ENCODE data around the gene ITPR1.
"Not testable (repeated sequence)": the region's sequence is repeated elsewhere in the genome, so short reads cannot be mapped to it uniquely, and the experiment has no call there.

ITPR1 gene

DNA sequence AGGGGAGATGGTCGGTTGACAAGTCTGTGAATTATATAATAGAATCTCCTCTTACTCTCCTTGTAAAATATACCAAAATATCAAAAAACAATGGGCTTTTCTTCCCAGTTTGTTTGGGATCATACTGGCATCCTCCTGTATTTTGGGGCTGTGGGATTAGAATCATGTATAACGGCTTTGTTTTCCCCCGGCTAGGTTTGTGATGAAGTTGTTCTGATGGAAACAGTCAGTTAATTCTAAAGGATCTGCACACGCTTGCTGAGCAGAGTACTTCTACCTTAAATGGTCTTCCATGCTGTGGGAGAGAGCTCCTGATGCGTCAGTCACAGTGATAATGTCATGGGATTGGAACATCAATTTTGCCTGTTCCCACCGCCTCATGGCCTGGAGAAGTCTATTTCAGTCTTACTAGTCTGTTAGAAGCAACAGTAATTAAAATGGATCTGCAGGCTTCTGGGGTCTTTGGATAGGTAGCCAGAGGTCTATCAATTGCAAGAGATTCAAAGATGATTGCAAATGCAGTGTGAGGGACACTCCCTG, 81.3 kb downstream of the ITPR1 start:
- no peak for DNase-seq

DNA sequence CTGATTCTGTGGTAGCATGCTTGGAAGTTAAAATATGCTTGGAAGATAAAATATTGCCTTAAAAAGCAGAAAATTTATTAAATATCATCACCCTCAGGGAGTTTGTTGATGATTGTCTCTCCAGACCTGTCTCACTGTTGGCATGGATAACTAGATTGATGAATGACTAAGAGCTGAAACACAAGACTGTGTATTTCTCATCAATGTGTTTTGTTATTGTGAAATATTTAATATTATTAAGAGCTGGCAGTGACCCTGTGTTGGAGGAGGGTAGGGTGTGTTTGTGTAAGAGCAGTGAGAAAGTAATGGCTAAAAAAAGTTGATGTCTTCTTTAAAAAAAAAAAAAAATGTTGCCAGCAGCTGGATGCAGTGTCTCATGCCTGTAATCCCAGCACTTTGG, 82.2 kb downstream of the ITPR1 start:
- DNase-seq, result no peak

GRCh38 chr3:4577721-4578120, 84.6 kb downstream of the ITPR1 start:
- DNase-seq, result no peak

GRCh38 chr3:4580346-4581123, 87.4 kb downstream of the ITPR1 start:
- DNase-seq, result no peak

GRCh38 chr3:4581124-4581424, 87.9 kb downstream of the ITPR1 start:
- no peak for DNase-seq

DNA sequence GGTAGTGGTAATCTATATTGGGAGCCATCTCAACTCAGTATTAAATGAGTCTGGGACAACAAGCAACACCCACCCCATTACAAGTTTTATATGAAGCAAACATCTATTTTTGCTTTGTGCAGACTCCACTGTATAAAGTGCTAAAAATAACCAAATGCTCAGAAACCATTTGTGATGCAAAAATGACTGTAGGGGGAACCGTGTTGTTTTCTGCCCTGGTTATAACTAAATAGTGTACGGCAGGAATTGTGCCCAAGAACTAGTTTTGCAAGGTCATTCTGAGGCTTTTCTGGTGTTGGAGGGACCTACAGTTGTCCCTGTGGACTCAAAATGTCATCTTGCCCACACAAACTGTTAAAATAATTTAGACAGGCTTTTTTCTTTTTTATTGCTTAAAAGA, 88.3 kb downstream of the ITPR1 start:
- DNase-seq, result no peak

- DNase-seq, result no peak
Observed at GRCh38 chr3:4581920-4582611, 88.9 kb downstream of the ITPR1 start.

DNA sequence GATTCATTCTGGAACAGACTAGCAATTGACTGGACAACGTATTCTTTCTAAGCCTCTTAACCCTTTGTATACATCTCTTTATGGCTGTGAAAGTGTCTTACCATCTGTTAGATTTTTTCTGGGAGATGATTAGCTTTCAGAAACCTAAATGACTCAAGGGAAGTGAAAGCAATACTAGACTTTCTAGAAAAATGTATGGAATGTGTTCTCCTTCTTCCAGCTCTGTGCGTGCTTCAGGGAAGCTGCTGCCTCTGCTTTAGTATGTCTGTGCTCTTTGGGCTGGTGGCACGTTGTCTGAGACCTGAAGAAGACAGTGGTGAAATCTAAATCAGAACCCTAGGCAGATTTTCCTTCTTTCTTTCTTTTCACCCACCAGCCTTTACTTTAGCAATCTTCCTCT, 89.5 kb downstream of the ITPR1 start:
- no peak for DNase-seq

- DNase-seq, result no peak
Observed at GRCh38 chr3:4583416-4583815, 90.3 kb downstream of the ITPR1 start.

GRCh38 chr3:4584456-4585249, 91.5 kb downstream of the ITPR1 start:
- peak; percentile 60 for DNase-seq

- no peak for DNase-seq
Observed at GRCh38 chr3:4586381-4586780, 93.2 kb downstream of the ITPR1 start.

DNA sequence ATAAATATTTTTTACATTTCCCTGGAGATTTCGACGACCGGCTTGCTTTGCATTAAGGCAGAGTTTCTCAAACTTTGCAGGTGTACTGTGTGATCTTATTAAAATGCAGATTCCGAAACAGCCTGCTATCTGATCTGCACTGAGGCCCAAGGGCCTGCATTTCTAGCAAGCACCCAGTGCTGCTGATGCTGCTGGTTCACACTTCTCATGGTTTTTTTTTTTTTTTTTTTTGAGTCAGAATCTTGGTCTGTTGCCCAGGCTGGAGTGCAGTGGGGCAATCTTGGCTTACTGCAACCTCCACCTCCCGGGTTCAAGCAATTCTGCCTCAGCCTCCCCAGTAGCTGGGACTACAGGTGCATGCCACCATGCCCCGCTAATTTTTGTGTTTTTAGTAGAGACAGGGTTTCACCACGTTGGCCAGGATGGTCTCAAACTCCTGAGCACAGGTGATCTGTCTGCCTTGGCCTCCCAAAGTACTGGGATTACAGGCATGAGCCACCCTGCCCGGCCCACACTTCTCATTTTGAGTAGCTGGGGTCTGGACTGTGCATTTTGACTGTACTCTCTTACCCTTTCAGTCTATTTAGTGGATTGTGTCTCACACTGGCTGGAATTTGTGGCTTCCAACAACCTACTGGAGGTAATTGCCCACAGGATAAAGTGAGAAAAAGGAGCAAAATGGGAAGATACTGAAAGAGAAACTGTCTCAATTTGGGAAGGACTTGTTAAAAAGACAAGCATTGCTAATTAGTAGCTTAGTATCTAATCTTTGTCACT, 94.1 kb downstream of the ITPR1 start:
- no peak for DNase-seq

DNA sequence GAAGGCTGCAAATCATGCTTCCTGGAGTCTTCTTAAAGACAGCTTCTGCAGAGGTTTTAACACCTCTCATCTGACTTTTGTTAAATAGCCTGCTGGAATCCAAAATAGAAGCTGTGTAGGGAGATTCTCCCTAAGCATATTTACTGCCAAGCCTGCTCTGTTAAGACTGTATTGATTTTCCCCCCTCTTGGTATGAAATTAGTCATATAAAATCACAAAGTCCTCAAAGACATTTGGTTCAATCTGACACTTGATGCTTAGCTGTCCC, 94.6 kb downstream of the ITPR1 start:
- no peak for DNase-seq

GRCh38 chr3:4588466-4588865, 95.3 kb downstream of the ITPR1 start:
- no peak for DNase-seq

- no peak for DNase-seq
Observed at GRCh38 chr3:4589475-4590097, 96.4 kb downstream of the ITPR1 start.

GRCh38 chr3:4590849-4591248, 97.7 kb downstream of the ITPR1 start:
- not testable (repeated sequence) for DNase-seq

- no peak for DNase-seq
Observed at GRCh38 chr3:4591669-4592068, 98.5 kb downstream of the ITPR1 start.

DNA sequence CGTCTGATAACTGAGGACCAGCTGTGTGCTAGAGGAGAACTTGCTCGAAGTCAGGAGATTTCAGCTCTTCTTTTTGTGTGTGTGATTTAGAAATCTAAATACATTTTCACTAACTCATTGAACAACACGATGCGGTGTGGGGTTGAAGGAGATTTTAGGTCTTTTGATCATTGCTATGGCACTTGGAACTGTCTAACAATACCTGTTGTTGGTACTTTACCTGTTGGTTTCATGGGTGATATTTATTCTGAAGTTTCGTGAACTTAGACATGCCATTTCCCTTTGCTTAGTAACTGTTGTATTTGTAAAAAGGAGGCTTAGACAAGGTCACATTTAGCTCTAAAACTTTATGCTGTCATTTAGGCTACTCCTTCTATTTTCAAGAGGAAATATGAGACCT, 99.9 kb downstream of the ITPR1 start:
- no peak for DNase-seq

GRCh38 chr3:4595710-4596113, 102.6 kb downstream of the ITPR1 start:
- no peak for DNase-seq

DNA sequence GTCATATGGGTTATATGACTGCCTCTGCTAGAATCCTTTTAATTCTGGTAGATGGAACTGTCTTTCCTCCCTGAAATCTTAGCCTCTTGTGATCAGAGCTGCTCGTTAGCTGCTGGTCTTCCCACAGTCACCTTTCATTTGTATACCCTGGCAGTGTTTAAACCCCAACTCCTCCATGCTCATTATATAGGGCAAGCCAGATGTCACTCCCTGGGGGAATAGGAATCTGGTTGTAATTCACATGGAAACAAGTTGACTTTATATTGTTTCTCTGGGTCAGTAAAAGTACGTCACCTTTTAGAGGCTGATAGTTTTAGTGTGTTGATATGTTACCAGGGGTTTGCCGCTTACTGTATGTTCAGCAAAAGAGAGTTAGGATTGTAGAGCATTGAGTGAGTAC, 103.5 kb downstream of the ITPR1 start:
- DNase-seq, result no peak

DNA sequence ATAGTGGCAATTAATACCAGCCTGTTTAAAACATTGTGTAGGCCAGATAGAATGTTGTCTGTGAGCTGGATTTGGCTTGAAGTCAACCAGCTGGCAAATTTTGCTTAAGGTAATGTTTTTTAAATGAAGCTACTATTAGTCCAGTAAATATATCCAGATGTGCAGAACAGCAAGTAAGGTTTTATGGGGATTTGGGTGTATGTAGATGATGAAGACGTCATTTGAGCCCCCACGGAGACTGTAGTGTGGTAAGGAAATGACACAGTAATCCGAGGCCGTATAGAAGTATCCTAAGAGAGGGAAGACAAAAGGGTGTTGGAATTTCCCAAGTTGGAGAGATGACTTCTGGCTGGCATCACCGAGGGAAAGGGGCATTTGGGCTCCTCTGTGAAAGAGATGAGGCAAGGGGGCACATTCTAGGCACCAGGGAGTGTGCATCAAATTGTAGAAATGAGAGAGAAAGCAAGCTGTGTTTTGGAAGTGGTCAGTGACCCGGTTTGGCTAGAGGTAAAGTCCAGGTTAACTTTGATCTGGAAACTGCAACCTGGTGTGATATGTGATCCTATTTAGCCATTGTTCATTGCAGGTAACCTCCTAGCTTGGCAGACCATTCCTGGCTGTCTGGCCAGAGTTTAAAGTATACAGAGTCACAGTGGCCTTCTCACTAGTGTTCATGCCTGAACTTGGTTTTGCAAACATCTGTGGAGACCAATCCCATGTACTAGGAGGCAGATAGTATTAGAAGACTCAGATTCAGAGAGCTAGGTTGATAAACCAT, 104.2 kb downstream of the ITPR1 start:
- no peak for DNase-seq

- not testable (repeated sequence) for DNase-seq
Observed at GRCh38 chr3:4598232-4598631, 105.1 kb downstream of the ITPR1 start.
